Hepatocyte (in vitro differentiated cells): ENCODE measurements around the gene HTATSF1.

Experiments
- CTCF ChIP-seq: fragments of 200-600 bp; sonication (generic); IDR thresholded peaks from 2 replicates; pipeline ENCODE4 v1.5.1; 2016; ENCODE audit warnings: antibody characterized with exemption, mild to moderate bottlenecking; ENCODE audit not compliant: poor library complexity
- EZH2 ChIP-seq: fragments of 200-600 bp; sonication (generic); IDR thresholded peaks from 2 replicates; pipeline ENCODE4 v1.6.1; 2016; ENCODE audit warnings: antibody characterized with exemption, mild to moderate bottlenecking, borderline replicate concordance
- EZH2phosphoT487 ChIP-seq: fragments of 200-600 bp; sonication (generic); IDR thresholded peaks from one replicate; pipeline ENCODE4 v1.6.1; 2018; ENCODE audit warnings: antibody characterized with exemption, mild to moderate bottlenecking, low read depth, moderate library complexity; ENCODE audit not compliant: unreplicated experiment, severe bottlenecking

- TF ChIP-seq CTCF (no peak), EZH2phosphoT487 (no peak), EZH2 (no peak)
Measured at GRCh38 chrX:136447968-136448367, 49.4 kb upstream of the HTATSF1 start.
